HG02571 (cell line): ENCODE data around the gene TUBB4B.

Experiments
- ATAC-seq: cut with Tn5 transposase; IDR thresholded peaks from one replicate; pipeline ENCODE4 v1.9.1; 2021; ENCODE audit warnings: mild to moderate bottlenecking, moderate library complexity; ENCODE audit not compliant: unreplicated experiment

The TUBB4B gene

DNA sequence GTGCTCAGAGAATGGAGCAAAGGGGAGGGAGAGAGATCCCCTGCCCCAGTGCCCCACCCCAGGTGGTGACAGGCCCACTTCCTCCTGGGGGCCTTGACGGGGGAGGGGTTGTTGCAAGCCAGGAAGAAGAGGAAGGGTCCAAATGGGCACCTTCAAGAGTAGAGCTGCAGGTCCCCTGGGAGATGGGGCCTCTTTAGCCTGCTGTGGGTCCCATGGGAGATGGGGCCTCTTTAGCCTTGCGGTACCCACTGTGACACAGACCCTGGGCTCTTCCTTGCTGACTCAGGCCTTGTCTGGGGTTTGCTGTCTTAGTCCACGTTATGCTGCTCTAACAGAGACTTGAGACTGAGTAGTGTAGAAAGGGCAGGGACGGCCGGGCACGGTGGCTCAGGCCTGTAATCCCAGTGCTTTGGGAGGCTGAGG lies 26.9 kb downstream of the TUBB4B start:
- no peak for ATAC-seq

DNA sequence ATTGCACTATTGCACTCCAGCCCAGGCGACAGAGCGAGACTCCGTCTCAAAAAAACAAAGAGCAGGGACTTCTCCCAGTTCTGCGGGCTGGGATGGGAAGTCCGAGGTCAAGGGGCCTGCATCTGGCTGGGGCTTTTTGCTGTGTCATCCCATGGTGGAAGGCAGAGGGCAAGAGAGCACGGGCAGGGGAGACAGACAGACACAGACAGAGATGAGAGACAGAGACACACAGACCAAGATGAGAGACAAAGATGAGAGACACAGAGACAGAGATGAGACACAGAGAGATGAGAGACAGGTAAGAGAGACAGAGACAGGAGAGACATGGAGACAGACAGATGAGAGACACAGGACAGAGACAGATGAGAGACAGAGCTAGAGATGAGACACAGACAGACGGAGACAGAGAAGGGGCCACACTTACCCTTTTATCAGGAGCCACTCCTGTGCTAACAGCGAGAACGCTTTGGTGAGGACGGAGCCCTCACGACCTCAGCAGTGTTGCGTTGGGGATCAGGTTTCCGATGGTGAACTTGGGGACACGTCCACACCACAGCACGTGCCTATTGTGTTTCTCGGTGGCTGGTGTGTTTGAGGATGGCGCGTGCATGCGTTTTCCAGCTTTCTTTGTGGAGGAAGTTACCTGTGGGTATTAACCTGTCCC lies 27.6 kb downstream of the TUBB4B start:
- ATAC-seq, result no peak

DNA sequence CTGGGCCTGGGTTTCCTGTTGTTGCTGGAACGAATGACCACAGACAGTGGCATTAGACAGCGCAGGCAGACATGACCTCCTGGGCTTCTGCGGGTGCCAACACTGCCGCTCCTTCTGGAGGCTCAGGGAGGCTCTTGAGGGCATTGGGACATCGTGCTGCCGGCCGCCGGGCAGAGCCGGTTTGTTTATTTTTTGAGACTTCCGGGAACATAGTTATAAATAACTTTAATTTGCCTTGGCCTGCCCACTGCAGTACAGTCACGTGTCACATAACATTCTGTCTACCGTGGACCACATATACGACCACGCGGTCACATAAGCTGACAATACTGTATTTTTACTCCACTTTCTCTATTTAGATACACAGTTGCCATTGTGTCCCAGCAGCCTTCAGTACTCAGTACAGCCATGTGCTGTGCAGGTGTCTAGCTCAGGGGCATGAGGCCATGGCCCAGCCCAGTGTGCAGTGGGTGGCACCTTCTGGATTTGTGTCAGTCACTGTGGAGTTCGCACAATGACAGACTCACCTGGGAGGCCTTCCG lies 28.2 kb downstream of the TUBB4B start:
- no peak for ATAC-seq

DNA sequence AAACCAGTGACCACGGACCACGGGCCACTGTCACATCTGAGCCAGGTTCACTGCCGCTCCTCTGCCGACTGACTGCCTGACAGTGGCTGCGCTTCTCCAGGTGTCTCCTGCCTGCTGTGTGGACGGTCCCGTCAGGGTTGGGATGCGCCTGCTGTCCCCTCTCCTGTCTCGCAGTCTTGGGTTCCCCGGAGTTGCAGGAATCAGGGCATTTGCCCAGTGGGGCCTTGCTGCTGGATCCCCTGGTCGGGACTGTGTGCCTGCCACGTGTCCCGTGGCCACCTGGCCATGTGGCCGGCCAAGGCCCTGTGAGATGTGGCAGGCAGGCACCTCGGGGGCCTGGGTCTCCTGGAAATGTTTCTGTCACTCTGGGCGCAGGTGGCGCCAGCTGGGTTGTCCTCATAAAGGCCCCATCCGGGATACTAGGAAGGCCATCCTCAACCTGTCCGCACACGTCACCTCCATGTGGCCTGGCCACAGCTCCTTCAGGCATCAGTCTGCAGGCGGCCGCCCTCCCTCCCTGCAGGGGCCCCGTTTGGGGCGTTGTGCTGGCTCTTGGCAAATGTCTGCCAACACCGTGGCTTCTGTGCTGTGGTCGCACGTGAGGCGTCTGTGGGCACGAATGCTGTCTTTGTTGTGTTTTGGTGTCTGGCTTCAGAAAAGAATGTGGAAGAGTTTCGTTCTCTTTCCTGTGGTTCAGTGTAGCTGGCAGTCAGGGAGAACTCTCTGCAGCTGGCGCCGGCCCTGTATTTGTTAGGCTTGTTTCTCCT lies 30.0 kb downstream of the TUBB4B start:
- no peak for ATAC-seq

DNA sequence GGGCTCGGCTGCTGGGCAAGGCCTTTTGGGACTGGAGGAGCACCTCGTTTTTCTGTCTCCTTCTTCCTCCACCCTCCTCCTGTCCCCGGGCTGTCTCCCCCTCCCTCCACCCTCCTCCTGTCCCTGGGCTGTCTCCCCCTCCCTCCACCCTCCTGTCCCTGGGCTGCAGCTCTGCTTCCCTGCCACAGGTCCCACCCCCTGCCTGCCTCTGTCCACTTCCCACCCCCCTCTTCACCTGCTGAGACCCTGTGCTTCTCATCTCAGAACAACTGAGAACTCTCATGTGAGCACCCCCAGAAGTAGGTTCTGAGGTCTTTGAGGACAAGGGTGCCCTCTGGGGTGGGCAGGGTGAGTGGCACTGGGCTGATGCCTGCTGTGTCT lies 30.6 kb downstream of the TUBB4B start:
- no peak for ATAC-seq

DNA sequence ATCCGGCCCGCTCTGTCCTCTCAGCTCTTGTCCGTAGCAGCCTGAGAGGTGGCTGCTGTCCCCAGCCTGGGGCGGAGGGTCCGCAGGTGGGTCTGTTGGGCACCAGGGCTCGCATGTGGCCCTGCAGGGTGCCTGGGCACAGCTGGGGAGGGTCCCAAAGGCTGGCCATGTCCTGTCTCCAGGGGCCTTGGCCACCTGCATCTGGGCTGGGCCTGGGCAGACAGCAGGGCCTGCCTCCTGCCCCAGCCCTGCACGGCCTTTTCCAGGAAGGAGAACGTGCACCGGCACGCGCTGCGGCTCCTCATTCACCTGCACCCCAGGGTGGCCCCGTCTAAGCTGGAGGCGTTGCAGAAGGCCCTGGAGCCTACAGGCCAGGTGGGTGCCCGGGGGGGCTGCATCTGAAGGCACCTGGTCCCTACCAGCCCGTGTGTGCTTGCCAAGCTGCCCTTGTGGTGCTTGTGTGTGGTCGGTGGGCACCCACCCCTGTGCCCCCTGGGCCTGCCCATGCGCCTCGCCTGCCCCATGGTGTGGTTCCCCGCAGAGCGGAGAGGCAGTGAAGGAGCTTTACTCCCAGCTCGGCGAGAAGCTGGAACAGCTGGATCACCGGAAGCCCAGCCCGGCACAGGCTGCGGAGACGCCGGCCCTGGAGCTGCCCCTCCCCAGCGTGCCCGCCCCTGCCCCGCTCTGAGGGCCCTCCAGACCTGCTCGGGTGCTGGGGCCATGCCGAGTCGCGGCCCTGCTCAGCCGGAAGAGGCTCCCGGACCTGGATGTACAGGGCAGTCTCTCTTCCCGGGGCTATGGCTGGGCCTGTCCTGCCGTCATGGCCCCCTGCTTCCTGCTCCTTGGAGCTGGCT lies 31.4 kb downstream of the TUBB4B start:
- no peak for ATAC-seq

DNA sequence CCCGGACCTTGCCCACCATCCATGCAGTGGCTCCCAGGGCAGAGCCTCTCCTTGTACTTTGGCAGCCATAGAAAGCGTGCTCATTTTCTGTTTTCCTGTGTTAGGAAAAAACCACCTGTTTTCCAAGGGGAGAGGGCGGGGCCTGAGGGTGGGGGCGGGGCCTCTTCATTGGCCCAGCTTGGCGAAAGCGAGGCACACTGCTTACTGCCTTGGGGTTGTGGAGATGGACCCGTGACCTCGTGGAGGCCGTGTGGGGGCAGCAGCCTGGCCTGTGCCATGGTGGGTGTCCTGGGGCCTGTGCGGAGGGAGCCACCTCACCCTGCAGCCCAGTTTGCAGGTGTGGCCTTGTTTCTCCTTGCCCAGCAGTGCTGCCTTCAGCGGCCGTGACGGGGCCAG lies 32.0 kb downstream of the TUBB4B start:
- no peak for ATAC-seq

DNA sequence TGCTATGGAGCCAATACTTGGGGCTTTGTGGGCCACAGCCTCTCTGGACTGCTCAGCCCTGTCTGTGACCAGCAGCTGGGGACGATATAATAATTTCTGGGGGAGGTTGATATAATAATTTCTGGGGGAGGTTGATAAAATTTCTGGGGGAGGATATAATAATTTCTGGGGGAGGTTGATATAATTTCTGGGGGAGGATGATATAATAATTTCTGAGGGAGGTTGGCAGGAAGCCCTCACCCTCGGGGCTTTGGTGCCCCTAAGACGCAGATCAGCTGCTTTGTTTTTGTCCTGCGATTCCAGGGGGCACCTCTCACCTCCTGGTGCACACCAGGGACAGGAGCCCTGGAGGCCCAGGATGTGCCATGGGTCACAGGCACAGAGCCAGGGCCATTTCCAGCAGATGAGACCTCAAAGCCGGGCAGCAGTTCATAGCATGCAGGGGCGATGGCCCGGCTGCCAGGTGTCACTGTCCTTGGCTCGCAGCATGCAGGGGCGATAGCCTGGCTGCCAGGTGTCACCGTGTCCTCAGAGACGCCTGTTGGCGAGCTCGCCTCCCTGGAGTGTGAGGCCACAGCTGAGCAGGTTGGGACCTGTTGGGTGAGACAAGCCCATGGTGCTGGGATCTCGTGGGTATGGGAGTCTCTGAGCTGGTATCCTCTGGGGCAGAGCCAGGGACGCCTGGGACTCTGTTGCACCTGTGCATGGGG lies 32.7 kb downstream of the TUBB4B start:
- ATAC-seq, result no peak

DNA sequence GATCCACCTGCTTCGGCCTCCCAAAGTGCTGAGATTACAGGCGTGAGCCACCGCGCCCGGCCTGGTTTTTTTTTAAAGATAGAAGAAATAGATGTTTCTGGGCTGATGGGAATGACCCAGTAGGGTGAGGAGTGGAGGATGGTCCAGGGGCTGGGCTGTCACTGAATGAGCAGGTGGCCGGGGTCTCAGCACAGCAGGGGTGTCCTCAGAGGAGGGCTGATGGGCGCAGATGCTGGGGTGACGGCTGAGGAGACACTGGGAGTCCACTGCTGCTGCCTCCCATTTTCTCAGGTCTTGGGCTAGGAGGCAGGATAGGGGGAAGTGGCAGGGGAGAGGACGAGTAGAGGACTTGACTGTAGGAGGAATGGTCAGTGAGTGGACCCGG lies 34.1 kb downstream of the TUBB4B start:
- ATAC-seq, result no peak

DNA sequence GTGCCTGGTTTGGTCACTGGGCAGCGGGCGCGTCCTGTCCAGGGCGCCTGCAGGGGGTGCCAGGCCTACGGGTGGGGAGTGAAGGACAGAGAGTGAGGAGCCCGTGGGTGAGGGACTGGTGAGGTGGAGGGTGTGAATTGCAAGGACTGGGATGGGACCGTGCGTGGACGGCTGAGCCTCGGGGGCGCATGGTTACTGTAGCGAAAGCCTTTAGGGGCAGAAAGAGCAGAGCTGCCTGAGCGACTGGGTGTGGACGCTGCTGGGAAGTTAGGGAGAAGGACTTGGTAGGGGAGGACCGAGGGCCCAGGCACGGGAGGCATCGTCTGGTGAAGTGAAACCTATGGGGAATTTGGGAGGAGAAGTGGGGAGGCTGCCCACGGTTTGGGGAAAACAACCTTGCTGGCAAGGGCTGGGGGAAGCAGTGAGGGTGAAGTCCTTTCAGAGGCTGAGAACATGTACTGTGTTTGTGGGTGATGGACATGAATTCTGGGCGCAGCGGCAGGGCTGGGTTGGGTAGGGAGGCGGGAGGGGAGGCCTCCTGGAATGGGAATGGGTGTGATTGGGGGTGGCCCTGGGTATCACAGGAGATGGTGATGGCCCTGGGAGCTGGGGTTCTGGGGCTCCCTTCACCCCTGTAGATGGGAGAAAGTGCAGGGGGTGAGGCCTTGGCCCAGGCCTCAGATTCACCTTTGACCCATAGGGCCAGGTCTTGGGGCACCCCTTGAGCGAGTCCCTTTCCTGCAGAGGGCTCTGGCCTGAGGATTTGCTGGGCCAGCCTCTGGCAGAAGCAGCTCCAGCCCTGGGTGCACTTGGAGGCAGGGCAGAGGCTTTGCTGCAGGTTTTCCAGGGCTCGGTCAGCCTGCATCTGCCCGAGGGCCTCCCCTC lies 34.7 kb downstream of the TUBB4B start:
- no peak for ATAC-seq

DNA sequence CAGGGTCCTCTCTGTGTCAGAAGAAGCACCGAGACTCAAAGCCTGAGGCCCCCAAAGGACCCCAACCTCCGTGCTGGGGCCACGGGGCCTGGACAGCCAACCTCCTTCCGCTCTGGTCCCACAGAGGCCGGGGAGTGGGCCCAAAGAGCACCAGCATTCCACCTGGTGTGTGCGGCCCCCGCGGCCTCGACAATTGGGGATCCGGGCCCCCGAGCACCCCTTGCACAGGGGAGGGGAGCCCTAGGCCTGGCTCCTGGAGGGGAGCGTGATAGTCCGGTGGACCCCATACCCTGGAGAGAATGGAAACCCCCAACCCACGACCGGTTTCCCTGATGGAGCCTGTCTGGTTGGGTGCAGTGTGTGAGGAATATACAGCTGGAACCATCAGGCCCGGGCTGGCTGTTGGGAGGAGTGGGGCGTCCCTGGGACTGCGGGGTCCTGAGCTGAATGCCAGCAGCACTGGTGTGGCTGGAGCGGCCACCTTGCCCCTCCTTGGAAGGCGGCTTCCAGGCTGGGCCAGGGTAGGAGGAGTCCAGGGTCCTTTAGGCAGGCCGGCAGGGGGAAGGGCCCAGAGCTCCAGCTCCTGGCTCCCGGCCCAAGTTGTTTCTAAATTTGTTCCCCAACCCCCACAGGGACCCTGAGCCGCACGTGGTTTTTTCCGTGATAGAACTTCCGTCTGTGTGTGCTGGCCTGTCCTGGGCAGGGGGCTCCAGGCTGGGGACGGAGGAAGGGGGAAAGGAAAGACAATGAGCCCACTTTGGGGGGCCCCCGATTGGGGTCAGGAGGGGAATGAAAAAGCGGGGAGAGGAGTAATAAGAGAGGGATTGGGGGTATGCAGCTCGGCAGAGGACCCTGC lies 35.6 kb downstream of the TUBB4B start:
- no peak for ATAC-seq

DNA sequence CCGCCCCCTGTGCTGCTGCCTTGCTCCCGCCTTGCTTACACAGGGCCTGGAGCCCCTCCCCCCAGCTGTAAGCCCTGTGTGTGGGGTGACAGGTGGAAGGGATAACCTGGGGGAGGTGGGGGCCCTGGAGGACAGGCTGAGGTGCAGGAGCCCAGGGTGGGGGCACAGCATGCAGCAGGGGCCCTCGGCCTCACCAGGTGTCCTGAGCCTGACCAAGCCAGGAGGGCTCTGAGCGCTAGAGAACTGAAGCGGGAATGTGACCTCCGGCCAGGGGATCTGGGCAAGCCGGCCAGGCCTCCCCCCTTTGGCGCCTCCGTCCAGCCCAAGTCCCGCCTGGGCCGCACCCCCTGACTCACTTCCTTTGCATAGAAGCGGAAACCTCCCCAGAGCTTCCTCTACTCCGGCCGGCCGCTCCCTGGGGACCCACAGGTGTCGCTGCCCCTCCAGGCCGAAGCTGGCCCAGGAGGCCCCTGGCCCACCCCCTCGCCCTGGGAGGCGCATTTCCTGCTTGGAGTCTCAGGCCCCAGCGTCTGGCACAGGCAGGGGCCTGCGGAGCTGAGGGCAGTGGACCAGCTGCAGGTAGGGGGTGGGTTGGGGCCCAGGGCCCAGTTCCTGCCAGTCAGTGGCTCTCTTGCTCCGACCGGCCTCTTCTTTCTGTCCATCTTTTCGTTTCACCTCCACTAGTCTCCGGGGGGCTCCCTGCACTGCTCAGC lies 36.4 kb downstream of the TUBB4B start, which contains the start of gene TOR4A:
Gene TOR4A (plus strand): TSS at position 398 of the 713 bp plus-strand sequence. CDS start 964 bp downstream, outside the sequence.
- no peak for ATAC-seq

DNA sequence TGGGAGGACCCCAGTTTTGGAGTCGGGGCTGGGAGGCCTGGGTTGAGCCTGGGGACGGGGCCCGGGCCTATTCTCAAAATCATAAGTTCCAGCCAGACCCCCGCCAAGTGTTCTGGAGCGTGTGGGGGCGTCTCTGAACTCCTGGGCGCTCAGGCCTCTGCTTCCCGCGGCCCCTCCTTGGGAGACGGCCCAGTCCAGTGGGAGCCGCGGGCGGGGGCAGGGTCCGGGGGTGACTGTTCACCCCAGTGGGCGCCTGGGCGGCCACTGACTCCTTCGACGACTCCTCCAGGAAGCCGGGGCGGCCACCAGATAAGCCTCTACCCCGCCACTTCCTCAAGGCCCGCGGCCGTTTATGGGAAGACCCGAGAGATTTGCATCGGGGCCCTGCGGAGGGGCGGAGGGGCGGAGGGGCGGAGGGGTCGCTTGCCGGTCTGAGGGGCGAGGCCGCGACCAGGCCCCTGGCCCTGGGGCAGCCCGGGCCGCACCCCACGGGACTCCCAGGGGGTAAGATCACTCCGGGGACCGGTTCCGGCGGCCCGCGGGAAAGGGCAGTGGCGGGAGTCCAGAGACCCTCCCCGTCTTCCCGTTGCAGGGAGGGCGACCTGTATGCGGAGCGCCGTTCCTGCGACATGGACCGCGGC lies 37.1 kb downstream of the TUBB4B start:
- ATAC-seq, result no peak

DNA sequence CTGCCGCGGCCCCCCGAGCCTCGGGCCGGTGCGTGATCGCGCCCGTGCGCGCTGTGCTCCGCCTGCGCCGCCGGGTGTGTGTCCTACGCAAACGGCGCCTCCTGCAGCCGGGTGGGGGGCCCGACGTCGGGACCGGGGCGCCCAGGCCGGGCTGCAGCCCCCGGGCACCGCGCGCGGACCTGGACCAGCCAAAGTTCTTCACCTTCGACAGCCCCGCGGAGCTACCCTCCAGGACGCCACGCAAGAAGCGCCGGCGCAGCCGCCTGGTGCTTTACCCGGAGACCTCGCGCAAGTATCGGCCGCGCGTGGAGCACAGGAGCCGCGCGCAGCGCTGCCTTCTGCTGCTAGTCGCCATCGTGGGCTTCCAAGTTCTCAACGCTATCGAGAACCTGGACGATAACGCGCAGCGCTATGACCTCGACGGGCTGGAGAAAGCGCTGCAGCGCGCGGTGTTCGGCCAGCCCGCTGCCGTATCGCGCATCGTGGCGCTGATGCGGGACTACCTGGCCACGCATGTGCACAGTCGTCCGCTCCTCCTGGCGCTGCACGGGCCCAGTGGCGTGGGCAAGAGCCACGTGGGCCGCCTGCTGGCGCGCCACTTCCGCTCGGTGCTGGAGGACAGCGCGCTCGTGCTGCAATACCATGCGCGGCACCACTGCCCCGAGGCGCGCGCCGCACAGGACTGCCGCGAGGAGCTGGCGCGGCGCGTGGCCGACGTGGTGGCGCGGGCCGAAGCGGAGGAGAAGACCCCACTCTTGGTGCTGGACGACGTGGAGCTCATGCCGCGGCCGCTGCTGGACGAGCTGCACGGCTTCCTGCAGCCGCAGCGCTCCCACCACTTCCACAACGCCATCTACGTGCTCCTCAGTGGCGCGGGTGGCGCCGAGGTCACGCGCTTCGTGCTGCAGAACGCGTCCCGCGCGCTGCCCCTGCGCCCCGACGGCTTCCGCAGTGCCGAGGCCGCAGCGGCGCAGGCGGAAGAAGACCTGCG lies 37.9 kb downstream of the TUBB4B start:
- ATAC-seq, result no peak

DNA sequence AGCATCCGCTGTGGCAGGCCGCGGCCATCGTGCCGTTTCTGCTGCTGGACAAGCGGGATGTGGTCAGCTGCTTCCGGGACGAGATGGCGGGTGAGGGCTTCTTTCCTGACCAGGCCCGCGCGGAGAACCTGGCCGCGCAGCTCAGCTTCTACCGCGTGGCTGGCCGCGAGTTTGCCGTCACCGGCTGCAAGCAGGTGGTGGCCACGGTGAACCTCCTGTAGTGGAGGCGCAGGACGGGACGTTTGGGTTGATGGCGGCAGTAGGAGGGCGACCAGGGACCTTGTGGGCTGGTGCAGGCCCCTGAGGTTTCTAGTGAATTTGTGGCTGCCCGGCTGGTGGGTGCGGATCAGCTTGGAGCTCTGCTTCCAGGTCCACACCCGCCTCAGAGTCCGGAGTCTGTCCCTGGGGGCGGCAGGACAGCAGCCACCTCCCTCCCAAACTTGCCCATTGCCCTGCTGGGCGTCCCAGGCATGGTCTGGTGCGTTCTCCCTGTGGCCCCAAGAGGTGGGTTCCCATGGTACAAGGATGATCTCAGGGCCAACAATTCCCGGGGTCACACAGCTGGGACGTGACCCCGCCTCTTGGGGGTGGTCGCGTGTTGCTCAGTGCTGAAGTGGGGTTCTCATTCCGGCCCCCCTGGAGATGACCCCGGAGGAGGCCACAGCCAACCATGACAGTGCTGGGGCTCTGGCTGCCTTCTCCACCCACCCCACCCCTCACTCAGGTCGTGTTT lies 38.8 kb downstream of the TUBB4B start:
- ATAC-seq, result no peak
